NCI-H2227 (cell line): ENCODE results near the gene SPHKAP.
"Not testable (repeated sequence)": the region's sequence is repeated elsewhere in the genome, so short reads cannot be mapped to it uniquely, and the experiment has no call there.

Source experiments
- DNase-seq: peaks from one replicate; lab custom pipeline; 2025; ENCODE audit not compliant: unreplicated experiment; lab: John Stamatoyannopoulos, UW

Gene SPHKAP

DNA sequence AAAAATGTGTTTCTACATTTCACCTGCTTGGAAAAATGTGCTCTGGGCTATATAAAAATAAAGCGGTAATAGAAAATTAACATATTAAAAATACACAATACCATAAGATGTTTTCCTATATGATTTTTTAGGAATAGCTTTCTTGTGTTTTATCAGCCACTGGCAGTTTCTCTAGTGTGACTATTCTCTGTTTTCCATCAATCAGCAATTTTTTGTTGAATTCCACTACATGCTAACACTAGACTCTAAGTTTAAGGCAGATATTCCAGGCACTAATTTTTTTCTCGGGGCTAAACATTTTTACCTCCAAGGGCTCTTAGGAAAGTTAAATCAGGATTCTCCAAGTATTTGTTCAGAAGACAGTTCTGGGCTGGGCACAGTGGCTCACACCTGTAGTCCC is 140.5 kb downstream of the SPHKAP start:
- DNase-seq, result no peak

DNA sequence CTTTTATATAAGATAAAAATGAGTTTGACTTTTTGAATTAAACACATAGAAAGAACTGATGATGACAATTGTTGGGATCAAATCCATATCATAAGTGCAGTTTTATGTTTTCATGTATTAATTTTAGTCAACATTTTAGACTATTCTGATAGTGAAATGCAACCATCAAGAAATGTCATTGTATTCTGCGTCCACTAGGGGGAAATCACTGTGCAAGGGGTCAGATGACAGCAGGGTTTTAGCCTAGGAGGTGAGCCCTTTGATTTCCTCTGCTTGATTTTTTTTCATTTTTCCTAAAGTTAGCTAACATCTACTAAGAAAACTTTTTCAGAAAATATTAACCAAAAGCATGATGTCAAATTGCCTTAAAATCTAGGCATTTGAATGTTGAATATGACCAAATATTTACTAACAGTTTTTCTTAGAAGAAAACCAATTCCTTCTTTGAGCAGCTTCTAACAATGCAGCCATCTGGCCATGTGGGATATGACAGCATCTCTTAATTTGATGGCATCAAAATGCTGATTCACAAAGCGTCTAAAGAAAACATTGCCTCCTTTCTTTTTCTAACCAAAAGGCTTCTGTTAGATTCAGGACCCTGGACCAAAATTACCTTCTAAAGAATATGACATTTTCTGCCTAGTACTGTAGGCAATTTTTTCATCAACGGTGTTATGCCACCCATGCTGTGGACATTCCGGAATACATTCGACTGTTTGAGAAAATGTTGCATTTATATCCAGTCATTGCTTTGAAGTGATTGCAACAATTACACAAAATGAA is 141.5 kb downstream of the SPHKAP start:
- no peak for DNase-seq

DNA sequence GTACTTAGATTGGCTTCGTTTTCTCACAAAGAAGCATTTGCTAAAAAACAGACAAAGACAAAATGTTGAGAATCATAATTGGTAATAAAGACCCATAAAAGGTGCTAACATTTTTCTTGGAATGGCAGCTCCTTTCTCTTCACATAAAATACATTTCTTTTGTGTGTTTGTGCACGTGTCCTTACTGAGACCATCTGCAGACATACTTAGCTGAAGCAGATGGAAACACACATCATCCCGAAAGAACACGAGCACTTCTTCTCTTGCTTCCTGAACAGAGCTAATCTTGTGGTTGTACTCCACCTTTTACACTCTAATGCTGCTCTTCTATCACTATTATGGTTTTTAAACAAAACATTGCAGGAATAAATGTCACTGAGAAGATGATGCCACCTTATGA is 142.5 kb downstream of the SPHKAP start:
- no peak for DNase-seq

DNA sequence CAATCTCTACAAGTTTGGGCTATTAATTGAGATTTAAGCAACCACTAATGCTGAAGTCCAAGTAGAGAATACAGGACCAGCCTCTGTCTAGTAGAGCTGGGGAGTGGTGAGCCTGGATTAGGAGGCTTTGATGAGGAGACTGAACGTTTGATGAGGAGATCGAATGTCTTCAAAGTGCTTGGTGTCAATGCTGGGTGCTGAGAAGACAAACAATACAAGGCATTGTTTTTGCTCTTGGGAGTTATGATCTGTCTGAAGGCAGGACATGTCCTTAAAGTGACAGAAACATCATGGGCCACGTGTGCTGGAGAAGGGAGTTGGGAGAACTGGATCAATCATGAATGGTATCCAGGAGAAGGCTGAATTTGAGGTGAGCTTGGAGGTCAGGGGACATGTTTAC is 143.6 kb downstream of the SPHKAP start:
- no peak for DNase-seq

DNA sequence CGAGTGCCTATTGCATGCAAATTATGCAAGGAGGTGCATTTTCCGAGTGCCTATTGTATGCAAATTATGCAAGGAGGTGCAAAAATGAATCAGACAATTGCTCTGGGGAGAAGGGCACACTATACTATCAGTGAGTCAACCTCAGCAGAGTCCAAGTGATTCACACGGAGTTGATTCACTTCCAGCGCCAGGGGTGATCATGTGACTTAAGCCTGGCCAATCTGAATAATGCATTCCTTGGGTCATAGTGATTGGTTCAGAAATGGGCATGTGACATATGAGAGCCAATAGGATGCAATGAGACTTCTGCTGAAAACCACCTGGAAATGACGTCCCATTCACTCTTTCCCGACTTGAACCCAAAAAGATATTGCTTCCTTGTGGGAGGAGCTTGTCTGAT is 157.9 kb downstream of the SPHKAP start:
- DNase-seq, result no peak

DNA sequence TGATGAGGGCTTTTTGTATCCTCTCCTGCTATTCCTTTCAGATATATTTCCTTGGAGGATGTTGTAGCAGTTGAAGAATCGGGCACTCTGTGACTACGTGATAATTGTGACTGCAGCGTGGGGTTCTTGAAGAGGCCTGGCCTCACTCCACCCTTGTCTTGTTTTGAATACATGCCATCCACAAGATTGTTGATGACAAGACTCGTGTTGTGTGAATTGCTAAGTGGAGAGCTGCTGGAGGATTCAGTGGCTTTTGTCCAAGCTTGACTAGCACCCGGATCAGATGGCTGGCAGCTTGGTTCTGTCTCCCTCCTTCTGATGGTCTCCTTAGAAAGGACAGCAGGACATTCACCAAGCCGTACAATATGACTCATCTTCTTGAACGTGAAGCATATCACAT is 163.2 kb downstream of the SPHKAP start:
- DNase-seq, result no peak

DNA sequence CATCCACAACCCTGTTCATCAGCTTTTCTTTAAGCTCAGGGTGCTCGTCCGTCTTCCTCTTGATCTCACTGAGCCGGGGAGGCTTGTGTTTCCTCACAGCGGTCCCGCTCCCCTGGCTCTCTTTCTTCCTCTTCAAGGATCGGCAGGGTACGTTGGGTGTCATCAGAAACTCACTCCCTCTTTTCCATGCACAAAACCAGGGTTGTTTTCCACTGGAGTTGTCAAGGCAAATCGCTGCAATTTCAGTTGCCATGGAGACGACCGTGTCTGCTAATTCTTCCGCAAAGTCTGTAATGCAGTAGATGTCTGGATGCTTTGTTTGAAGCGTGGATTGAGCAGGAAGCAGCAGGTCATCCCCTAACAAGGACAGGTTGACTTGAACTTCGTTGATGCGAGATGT is 163.7 kb downstream of the SPHKAP start:
- DNase-seq, result no peak

DNA sequence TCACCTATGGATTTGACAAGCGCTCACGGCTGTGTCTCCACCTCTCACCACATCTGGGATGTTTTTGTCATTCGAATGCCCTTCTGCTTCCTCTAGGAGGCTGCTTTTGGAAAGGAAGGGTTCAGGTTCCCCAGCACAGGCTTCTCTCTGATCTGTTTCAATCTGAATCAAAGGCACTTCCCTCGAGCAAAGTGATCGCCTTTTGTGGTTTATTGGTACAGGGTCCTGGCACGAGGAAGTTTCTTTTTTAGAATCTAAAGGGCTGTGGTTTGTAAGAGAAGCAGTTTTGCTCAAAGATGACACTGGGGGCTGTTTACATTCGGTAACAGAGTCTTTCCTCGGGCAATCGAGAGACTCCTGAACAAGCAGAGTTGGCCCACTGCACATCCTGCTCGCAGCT is 165.1 kb downstream of the SPHKAP start:
- no peak for DNase-seq

DNA sequence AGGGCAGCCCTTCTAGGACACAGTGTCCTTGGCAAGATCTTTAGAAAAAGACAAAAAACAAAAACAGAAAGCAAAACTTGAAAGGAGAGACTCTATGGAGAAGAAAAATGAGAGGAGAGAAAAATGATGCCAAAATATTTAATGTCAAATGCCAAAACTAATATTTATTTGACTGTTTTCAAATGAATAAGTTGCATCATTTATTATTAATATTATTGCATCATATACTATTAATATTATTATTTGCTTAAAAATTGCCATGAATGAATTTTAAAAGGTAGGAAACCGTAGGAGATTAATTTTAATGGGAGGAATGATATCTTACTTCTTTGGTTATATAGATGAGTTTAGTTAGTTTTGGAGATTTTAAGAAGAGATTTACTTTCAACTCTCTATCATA is 165.7 kb downstream of the SPHKAP start:
- no peak for DNase-seq

DNA sequence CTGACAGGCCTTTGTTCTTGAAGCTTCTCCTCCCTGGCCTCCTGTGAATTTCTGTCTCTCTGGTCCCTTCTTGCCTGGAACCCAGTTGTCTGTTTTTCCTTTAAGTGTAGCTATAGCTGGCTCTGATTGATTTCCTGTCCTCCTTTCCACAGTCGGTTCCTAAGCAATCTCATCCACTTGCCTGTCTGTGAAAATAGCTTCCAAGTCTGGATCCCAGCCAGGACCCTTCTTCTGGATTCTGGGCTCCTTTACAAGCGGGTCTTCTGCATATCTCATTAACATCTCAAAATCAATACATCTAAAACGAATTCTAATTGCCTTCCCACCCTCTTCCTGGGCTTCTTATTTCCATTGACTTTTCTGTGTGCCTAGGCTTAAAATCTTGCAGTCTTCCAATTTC is 185.1 kb downstream of the SPHKAP start:
- DNase-seq, result no peak

DNA sequence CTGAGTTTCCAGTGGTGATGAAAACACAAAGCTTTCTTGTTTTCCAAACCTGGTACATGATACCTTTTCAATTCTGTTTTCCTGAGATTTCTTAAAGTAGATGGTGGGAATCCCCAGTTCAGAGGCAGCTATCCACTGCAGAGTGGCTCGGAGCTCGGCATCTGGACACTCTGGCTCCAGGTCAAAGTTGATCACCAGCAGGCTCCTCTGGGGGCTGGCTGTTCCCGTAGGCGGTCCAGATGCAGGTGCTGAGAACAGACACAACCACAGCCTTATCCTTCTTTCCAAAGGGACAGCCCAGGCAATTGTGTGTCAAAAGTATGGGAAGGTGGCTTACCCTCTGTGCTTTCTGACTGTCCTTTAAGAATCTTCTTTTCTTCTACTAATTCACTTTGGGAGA is 190.6 kb downstream of the SPHKAP start:
- DNase-seq, result no peak

DNA sequence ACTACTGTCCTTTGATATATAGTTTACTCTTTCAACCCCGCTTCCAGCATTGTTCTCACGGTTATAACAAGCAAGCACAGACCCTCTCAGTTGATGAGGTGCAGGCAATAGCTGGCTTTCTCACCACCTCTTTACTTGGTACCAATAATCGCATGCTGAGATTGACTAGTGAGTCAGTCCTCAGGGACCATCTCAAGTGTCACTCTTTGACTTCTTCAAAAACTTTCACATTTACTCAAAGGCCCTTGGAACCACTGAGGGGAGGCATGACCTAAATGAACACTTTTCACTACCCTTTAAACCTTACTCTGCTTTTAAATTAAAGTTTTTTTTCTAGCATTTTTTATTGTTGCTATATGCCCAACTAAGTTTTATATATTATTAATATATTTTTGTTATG is 208.2 kb downstream of the SPHKAP start:
- DNase-seq, result no peak

DNA sequence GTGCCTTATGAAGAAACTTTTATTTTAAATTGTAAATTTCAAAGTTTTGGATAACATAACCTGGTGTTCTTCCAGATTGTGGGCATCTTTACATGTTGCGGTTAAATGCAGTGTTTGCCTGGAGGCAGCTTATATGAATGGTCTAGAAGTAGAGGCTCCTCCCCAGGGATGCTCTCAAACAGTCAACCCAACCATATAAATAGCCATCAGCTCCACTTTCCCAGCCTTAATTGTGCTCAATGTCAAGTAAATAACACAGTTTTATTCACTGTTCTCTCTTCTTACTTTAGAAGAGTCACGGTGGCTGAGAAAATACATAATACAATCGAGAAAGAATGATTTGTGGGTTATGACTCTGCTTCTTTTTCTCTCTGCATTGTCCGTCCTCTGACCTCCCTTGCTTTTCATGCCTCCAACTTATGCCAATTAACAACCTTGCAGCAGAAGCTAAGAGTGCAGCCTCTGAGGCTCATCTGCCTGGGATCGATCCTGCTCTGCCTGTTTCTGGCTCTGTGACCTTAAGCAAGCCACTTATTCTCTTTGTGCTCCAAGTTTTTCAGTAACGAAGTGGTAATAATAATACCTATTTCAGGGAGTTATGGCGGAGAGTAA is 209.8 kb downstream of the SPHKAP start:
- DNase-seq, result no peak

DNA sequence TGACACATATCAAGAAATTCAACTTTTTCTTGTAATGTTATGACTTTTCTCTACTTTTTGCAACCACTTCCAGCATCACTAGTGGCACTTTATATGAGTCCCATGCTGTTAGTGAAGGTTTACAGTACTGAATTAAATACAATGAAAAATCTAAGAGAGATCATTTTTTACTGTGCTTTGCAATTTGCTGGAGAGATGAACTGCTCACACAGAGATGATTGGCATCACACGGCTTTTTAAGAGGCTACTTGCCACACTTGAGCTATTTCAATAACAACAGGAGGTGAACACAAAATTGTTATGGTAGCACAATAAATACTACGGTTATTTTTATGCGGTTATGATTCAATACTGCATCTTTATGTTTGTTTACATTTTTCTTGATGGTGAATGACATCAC is 221.2 kb downstream of the SPHKAP start:
- no peak for DNase-seq

DNA sequence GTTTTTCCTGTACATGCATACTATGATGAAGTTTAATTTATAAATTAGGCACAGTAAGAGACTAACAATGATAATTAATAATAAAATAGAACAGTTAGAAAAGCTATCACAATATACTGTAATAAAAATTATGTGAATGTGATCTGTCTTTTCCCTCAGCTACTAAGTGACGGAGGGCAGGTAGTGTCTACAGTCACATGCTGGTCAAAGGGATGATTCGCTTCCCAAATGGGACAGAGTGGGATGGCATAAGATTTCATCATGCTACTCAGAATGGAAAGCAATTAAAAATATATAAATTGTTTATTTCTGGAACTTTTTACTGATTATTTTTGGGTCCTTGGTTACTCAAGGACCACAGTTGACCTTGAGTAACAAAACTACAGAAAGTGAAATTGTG is 238.5 kb downstream of the SPHKAP start:
- DNase-seq, result no peak

DNA sequence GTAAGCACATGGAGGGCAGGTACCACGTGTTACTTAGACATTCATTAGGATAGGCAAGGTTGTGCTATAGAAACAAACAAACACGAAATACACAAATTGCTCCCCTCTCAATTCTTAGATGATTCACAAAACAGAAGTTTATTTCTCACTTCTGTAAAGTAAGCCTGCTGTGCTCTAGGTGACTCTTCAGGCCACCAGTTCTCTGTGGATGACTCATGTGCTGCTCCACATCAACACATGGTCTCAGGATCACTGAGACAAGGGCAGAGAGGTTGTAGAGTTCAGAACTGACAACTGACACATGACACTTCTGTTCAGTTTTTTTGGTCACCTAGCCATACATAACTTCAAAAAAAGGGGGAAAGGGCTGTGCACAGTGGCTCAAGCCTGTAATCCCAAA is 239.5 kb downstream of the SPHKAP start:
- DNase-seq, result no peak

DNA sequence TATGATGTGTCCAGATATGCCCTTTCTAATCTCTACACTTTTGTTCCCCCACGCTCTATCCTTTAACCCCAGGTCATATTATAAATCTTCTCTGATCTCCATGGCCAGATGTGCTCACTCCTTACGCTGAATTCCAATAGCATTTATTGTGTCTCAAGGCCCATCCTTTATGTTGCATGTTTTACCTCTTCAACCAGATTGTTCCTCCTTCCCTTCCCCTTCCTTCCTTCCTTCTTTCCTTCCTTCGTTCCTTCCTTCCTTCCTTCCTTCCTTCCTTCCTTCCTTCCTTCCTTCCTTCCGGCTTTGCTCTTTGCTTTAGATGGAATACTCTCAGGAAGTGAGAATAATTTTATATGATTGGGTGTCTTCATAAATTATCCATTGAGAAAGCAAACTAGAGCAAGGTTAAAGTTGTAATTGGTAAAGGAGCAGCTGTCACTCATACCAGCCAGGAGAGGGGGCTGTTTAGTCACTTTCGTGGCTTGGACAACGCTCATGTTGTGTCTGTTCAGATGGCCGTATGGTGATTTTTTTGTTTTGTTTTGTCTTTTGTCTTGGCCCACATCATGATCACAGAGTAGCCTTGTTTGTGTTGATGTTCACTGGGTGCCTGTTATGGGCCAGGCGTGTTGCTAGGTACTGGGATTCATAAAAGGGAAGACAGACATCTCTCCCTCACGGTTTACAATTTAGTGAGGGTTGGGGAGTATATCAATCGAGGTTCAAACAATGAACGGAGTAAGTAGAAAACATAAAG is 242.0 kb downstream of the SPHKAP start:
- no peak for DNase-seq

DNA sequence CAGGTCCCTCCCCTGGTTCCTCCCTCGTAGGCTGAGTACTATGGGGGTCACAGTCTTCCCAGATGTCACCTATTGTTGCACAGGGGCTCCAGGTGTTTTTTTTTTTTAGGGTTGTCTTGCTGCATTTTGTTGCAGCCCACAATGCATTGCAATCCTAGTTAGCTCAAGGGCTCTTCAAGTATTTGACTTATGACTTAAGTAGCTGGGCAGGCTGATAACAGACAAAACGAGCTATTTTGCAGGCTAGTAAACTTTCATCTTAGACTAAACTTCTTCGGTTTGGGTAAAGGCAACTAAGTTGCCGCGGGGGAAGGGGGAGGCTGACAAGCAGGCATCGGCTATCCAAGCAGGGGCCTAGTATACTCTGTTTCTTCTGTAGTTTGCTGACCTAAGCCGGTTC is 245.2 kb downstream of the SPHKAP start:
- not testable (repeated sequence) for DNase-seq

DNA sequence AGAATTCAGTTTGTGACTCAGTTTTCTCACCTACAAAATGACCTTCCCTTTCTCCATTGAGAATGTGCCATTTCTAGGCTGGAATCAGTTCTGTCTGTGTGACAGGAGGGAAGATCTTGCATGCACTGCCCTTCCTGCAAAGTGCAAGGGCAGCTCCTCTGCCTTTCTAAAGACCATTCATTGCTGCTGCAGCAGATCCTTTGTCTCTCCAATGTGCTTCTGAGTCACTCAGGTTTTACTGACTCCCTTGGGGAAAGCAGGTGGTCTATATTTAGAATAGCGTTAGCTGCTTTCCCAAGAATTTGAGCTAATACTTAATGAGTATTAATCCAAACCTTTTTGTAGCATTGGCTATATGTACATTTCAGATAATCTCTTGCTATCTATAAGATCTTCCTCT is 247.6 kb downstream of the SPHKAP start:
- DNase-seq, result no peak

DNA sequence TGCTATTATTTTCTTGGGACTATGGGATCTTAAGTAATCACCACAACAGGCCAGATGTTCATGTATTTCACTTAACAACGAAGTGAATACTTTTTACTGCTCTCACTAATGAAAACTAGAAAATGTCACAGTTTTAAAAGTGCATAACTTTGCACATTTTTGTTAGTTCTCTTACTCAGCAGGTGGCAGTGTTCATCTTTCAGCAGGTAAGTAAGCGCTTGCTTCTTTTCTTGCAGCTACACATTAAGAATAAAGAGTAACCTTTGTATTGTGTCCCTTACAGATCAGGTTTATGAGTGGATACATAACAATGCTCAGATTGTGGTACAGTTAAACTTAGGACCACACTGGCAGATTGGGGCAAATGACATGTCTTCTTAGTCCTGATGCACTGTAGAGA is 249.1 kb downstream of the SPHKAP start:
- DNase-seq, result no peak

DNA sequence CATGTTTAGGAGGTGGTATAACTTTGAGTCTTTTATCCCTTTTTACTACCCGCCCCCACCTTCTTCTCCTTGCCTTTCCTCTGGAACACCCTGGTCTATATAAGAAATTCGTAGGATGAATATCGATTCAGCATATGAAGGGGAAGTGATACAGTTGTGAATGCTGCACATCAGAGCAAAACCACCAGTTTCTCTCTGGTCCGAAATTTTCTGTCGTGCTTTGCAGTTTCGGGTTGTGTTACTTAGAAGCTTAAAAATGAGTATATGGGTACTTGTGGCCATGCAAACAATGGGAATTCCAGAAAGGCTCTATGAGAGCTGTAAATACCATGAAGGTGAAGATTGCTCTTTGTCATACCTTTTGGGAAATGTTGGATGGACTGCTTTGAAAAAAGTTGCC is 249.5 kb downstream of the SPHKAP start:
- no peak for DNase-seq
